Subcutaneous adipose tissue (tissue), 4 donors: ENCODE results near the gene SEMG2. TPM values are rescaled to one million over a fixed set of nuclear protein-coding genes. Genes with fewer than 3 reads are reported as not detected.

Experiments used
- CTCF ChIP-seq: fragments of 450-650 bp; IDR thresholded peaks from one replicate; pipeline ENCODE4 v1.5.1; 2016; ENCODE audit warnings: low read depth, mild to moderate bottlenecking, control low read depth, antibody characterized with exemption, moderate library complexity
- total RNA-seq, 4 donors: library from RNA; depleted of rRNA; stranded (reverse); fragments of >200 nt; gene quantifications; one replicate each; pipeline ENCODE4 v1.1.0, GENCODE V29; 2016

Gene SEMG2, protein sequence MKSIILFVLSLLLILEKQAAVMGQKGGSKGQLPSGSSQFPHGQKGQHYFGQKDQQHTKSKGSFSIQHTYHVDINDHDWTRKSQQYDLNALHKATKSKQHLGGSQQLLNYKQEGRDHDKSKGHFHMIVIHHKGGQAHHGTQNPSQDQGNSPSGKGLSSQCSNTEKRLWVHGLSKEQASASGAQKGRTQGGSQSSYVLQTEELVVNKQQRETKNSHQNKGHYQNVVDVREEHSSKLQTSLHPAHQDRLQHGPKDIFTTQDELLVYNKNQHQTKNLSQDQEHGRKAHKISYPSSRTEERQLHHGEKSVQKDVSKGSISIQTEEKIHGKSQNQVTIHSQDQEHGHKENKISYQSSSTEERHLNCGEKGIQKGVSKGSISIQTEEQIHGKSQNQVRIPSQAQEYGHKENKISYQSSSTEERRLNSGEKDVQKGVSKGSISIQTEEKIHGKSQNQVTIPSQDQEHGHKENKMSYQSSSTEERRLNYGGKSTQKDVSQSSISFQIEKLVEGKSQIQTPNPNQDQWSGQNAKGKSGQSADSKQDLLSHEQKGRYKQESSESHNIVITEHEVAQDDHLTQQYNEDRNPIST
- not detected for total RNA-seq

- TF ChIP-seq CTCF: no peak
Observed at GRCh38 chr20:45221076-45221475, at the start of gene SEMG2. TSS of gene SEMG2 (plus strand) at chr20:45221373. CDS start at chr20:45221390, 17 bp downstream.

DNA sequence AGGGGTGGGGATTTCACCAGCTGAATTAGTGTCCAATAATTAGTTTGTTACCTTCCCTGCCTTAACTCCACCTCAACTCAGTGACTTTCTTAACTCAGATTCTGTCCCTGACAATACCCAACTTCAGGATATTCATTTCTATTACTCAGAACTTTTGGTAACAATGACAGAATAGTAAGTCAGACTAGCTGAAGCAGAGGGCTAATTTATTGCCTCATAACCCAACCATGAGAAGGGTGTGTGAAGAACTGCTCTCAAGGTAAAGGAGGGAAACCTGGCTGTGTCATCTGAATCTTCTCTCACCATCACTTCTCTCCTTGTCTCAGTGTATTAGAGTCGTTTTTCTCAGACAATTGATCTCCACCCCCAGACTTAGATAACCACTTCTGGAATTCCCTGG is 47.7 kb upstream of the SEMG2 start:
- no peak for TF ChIP-seq CTCF

GRCh38 chr20:45174434-45175364 is 46.5 kb upstream of the SEMG2 start, which contains the start of gene PI3:
TSS of gene PI3 (plus strand) at chr20:45174902. CDS start at chr20:45174923, 21 bp downstream.
- TF ChIP-seq CTCF: no peak

GRCh38 chr20:45176526-45177267 is 44.5 kb upstream of the SEMG2 start:
- TF ChIP-seq CTCF: no peak

GRCh38 chr20:45179166-45179565 is 42.0 kb upstream of the SEMG2 start:
- no peak for TF ChIP-seq CTCF

- TF ChIP-seq CTCF: no peak
Observed at GRCh38 chr20:45181639-45182038, 39.5 kb upstream of the SEMG2 start.
